Fibroblast of gingiva (primary cell): ENCODE results near the gene ANKFN1.

Source experiments
- DNase-seq: peaks from one replicate; pipeline ENCODE4 v3.0.0-alpha.2; 2011; ENCODE audit warnings: low read depth

Gene ANKFN1

DNA sequence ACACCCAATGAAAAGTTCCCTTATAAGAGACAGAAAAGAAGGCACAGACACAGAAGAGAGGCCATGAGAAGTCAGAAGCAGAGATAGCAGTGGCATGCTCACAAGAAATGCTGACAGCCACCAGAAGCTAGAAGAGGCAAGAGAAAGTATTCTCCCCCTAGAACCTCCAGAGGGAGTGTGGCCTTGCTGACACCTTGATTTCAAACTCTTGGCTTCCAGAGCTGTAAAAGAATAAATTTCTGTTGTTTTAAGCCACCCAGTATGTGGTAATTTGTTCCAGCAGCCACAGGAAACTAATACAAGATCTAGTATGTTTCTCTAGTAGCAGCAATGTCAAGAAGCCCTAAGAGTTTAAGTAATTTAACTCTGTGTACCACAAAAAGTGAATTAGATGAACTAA, 353.1 kb downstream of the ANKFN1 start:
- DNase-seq, result no peak

DNA sequence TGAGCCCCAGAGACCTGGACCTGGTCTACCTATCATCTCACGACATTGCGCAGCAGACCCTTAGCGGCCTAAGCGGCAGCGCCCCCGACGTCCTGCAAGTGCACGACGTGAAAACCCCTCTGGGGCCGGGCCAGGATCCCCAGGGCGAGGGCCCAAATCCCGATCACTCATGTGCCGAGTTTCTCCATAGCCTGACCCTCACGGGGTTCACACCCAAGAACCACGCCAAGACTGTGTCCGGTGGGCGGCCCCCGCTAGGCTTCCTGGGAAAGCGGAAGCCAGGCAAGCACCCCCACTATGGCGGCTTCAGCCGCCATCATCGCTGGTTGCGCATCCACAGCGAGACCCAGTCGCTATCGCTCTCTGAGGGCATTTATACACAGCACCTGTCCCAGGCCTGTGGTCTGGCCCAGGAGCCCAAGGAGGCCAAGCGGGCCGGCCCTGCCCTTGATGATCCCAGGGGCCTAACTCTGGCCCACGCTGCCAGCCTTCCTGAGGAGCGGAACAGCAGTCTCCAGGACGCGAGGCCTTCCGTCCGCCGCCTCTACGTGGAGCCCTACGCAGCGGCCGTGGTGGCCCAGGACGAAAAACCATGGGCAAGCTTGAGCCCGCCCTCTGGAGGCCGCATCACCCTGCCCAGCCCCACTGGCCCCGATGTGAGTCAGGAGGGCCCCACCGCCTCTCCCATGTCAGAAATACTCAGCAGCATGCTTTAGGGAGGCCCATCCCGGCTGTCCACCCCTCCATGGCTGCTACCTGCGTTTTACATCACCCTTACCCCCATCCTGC, 357.5 kb downstream of the ANKFN1 start:
- DNase-seq, result no peak

DNA sequence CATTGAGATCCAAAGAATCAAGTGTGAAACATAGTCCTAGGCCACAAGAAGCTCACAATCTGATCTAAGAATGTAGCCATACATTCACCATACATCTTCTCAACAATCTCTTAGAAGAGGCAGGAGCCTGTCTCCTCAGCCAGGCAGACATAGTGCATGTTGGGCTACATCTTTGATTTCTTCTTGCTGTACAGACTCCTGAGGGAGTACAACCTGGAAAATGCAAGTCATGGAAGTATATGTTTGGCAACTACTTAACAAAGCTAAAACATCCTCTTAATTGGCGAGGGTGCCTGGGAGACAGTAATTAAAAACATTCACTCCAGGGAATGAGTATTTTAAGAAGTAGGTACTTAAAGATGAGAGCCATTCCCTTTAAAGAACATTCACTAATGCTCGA, 361.0 kb downstream of the ANKFN1 start:
- DNase-seq, result no peak

DNA sequence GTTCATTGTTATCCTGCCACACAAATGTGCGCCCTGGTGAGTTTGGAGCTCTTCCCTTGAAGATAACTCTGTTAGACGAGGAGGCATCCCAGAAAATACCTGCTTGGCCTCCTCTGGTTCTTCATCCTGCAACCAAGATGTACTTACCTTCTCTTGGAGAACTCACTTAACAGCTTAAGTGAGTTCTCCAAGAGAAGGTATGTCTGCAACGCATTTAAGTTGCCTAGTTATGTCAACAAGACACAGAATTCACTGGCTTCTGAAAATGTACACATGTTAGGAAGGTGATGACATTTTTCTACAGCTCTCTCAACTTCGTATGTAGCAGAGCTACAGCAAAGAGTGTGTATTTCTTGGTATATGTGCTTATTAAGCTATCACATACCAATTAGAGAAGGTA, 361.6 kb downstream of the ANKFN1 start:
- DNase-seq, result no peak

DNA sequence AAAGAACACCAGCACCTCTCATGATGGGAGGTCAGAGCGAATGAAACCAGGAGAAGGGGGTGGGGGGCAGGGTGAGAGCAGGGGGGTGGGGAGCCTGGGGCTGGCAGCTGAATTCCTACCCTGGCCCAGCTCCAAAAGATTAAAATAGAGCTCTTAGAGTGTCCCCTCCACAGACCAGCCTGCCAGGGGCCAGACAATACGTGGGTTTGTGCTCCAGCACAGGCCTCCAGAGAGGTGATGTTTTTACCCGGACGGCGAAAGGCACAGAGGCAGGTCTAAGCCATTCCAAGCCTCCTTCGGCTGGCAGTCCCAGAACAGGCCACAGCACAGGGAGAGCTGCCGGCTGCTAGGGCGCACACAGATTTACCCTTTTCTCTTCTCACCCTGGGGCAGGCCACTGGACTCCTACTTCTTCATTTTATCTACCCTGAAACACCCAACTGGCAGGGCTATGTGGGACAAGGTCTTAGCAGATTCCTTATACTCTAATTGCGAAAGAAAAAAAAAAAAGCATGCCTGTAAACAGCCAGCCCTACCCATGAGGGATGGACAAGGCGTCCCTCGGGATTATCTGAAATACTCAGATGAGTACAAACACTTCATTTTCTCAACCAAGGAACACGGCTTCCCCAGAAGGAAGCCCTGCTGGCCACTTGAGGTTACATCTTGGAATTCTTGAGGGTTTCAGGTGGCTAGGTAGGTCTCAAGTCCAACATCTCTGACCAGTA, 368.3 kb downstream of the ANKFN1 start:
- DNase-seq, result no peak

DNA sequence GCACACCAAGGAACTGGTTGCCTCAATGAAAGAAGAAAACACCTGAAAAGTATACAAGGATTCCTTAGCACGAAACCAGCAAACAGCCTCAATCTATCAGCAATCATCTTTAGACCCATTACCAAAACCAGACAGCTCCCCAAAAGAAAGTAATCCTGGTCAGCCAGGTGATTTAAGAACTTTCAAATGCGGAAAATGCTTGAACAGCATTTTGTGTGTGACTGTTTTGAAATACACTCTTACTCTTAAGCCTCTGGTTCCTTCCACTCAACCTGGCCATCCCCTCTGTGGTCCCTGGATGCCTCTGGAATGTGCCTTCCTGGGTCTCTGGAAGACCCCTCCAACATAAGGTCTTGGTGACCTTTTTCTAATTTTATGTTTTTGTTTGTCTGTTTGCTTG, 369.8 kb downstream of the ANKFN1 start:
- DNase-seq, result no peak

DNA sequence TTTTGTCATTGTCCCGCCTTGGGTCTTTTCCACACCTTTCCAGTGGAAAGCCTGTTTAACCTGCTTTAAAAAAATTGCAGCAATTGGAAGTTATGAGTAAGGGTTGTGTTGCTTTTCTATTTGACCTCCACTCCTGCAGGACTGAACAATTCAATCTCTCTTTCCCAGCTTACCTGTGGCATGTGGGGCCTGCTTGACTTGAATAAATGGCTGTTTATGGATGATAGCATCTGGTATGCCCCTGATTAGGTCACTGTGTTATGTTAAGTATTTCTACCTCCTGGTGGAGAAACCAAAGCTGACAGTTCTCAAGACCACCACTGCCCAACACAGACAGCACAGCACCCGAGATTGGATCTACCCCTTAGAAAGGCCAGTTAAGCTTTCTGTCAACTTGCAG, 375.4 kb downstream of the ANKFN1 start:
- no peak for DNase-seq

DNA sequence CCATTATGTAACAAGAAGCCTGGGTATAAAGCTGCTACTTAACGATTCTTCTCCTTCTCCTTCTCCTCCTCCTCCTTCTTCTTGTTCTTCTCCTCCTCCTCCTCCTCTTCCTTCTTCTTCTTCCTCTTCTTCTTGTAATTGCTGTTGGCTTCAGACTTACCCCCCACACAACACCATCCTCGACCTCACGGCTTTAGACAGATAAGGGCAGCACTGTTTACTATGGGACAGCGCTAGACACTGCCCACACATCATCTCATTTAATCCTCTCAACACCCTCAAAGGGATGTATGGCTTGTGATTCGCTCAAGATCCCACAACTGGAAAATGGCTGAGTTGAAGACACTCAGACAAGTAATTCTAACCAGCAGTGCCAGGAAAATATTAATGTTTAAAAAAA, 379.7 kb downstream of the ANKFN1 start:
- no peak for DNase-seq

DNA sequence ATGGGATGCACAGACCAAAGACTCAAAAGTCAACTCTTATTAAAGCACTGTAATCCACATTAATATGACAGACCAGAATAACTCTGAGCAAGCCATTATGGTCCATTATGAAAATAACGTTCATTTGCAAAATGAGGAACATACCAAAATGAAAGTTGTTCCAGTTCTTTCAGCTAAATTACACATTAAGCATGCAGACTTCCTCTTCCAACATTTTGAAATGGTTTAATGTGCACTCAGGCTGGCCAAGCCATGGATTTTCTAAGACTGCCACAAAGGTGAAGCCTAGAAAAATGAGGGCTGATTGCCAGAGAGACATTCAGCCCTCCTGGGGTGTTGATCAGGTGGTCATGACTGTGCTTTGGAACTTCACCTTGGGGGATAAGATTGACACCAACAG, 383.5 kb downstream of the ANKFN1 start:
- DNase-seq, result no peak

DNA sequence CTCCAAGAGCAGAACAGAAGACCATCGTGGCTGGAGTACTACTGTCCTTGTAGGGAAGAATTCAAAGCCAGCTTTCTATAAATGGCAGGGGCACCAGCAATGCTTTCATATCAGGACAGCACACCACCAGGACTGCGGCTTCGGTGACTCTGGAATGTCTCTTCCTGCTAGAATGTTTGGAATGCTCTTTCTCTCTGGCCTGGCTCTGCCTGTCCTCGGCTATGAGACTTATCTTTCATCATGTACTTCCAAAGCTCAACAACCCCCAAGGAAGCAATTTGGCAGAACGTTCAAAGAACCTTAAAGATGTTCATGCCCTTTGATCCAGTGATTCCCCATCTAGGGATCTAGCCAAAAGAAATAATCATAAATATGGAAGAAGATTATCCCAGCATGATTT, 387.6 kb downstream of the ANKFN1 start:
- no peak for DNase-seq

DNA sequence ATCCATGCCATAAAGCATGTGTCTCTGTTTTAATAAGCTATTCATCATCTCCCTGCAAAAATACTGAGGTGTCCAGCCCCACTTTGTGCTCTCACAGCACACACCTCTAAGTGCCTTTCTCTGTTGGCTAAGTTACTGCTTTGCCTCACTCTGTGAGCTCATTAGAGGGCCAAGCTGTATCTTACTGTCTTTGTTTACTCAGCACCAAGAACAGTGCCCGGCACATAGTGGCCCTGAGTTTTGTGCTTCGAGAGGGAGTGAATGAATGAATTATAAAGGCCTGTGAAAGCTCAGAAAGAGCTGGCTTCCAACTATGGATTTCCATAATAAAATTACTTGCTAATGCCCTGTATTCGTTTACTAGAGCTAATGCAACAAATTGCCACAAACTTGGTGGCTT, 390.0 kb downstream of the ANKFN1 start:
- DNase-seq, result no peak

DNA sequence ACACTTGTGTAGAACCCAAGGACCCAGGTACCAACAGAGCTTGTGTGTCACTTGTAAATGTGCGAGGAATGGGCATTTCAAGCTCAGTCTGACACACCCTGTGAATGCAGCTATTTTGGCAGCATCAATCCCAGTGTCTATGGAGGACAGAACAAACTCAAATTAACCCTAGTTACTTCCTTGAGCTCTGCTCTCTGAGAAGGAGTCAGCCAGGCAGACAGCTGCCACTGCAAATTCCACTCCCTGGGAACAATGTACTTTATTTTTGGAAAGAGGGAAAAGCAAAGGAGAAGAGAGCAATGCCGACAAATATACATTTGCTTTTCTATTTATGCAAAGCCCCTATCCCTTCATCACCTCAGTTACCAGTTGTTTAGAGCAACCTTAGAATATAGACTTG, 391.8 kb downstream of the ANKFN1 start:
- DNase-seq, result no peak

DNA sequence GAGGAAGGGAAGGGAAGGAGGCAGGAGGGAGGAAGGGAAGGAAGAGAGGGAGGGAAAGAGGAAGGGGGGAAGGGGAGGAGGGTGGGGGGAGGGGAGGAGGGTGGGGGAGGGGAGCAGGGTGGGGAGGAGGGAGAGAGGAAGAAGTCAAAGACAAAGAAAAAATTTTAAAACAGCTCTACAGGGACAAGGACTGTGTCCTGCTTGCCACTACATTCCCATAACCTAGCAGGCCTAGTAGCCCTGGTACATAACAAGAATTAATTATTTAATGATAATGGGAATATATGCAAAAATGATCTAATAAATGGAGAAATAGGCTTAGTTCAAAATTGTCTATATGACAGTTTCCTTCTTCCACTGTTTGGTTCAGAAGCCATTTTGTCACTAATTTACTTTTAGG, 392.7 kb downstream of the ANKFN1 start:
- no peak for DNase-seq

DNA sequence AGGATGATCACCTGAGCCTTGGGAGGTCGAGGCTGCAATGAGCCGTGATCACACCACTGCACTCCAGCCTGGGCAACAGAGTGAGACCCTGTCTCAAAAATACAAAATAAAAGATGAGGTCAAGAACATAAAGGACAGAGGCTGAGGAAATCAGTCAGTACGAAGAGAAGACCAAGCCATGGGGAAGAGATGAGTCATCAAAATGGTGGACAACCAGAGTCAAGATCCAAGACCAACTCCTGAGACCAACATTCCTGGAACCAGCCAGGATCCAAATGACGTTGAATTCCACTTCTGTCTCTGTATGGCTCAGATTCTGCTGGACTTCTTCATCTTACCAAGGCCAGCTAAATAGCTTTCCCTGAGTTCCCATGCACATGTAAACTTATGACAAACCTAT, 395.4 kb downstream of the ANKFN1 start:
- DNase-seq, result no peak

DNA sequence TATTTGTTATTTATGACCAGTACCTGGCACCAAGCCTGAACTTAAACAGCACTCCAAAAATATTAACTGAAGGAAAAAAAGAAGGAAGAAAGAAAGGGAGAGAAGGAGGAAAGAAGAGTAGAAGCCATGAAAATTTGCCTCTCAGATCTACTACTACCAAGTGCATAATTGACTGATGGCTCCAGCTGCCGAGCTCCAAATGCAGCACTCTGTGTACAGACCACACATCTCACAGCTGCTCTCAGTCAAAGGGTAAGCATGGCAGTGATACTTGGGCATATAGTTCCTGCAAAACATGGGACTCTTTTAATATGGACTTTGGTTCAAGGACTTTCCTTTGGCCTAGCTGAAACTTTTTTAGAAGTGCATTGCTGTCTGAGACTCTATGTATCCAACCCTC, 396.2 kb downstream of the ANKFN1 start:
- DNase-seq, result no peak

DNA sequence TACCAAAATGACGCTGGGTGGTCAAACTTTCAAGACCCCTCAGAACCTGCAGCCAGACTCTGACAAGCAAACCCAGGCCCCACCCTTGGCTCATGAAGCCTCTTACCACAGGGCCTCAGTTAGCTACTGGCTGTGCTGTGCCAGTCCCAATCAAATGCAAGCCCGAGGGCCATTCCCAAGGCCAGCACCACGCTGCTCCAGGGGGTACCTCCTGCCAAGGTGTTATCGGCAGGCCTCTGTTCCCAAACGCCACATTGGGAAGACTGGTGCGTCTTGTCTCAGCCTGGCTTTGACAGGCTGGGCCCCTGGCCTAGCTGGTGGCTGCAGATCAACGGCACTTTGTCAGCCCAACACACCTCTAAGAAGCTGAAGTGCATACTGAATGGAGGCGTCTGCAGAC, 404.4 kb downstream of the ANKFN1 start:
- no peak for DNase-seq

DNA sequence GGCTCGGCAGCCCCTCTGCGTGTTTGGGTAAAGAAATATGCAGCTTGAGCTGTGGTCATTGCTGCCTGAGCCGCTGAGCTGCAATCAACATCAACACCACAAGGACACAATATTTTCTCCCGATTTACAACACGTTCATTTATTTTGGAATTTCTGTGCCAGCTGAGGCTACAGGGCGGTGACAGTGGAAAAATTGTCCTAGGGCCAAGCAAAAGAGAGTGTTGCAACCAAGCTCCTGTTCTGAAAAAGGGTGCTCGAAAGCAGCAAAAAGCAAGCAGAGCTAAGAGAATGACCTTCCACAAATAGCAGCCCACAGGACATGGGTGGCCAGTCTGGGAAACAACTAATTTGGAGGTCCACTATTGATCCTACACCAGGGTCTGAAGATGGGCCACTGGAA, 404.8 kb downstream of the ANKFN1 start:
- no peak for DNase-seq
